HEK293 (cell line): ENCODE results near the gene SCAF11.

Source experiments
- CTCF ChIA-PET: fragments of 350-600 bp; formaldehyde crosslinking; extraction: SDS; loops from one replicate; lab custom pipeline; 2021; ENCODE audit warnings: antibody characterized with exemption; lab: Yijun Ruan, JAX
- POLR2A ChIA-PET: fragments of 300-600 bp; formaldehyde crosslinking; extraction: SDS; loops from one replicate; lab custom pipeline; 2020; ENCODE audit warnings: antibody characterized with exemption, inconsistent platforms; lab: Yijun Ruan, JAX
- H3K27ac ChIP-seq: fragments of 200-500 bp; sonication (Bioruptor generic); 2 replicates; pipeline ENCODE4 v1.5.1; 2014; ENCODE audit warnings: low read depth, low read length, control low read depth, inconsistent platforms; ENCODE audit errors: extremely low read depth
- H3K36me3 ChIP-seq, 2 experiments: fragments of 200-500 bp in 1 of 2; sonication (Bioruptor generic) in 1 of 2; 1 replicate in 1 of 2; 2 replicates in 1 of 2; pipeline ENCODE4 v1.5.1; 2014 to 2017; ENCODE audit warnings: inconsistent platforms in 2 of 2, low read length in 2 of 2; ENCODE audit not compliant: control insufficient read depth in 2 of 2, insufficient read depth in 1 of 2
- H3K4me1 ChIP-seq: fragments of 200-500 bp; sonication (Bioruptor generic); 2 replicates; pipeline ENCODE4 v1.5.1; 2014; ENCODE audit warnings: mild to moderate bottlenecking, low read length, inconsistent platforms; ENCODE audit not compliant: control insufficient read depth, insufficient read depth
- H3K4me3 ChIP-seq: 2 replicates; pipeline ENCODE4 v1.5.1; 2011; ENCODE audit warnings: low read depth, mild to moderate bottlenecking, control low read depth, low read length, moderate library complexity
- H3K9me3 ChIP-seq: fragments of 200-500 bp; sonication (Bioruptor generic); 2 replicates; pipeline ENCODE4 v1.5.1; 2014; ENCODE audit warnings: low read depth, low read length, inconsistent platforms; ENCODE audit not compliant: control insufficient read depth, insufficient read depth
- ATF2 ChIP-seq: fragments of 450-650 bp; formaldehyde crosslinking; IDR thresholded peaks from 2 replicates; pipeline ENCODE4 v1.5.1; 2016; ENCODE audit warnings: missing biosample characterization, missing genetic modification characterization, low read depth
- BCL11A ChIP-seq: fragments of 450-650 bp; formaldehyde crosslinking; IDR thresholded peaks from 2 replicates; pipeline ENCODE4 v1.5.1; 2016; ENCODE audit warnings: low read depth, missing biosample characterization, missing genetic modification characterization
- KLF1 ChIP-seq: fragments of 450-650 bp; formaldehyde crosslinking; IDR thresholded peaks from 2 replicates; pipeline ENCODE4 v1.5.1; 2016; ENCODE audit warnings: missing biosample characterization, missing genetic modification characterization
- PRDM4 ChIP-seq: fragments of 450-650 bp; formaldehyde crosslinking; IDR thresholded peaks from 2 replicates; pipeline ENCODE4 v1.5.1; 2017; ENCODE audit warnings: missing biosample characterization, missing genetic modification characterization
- SP3 ChIP-seq: fragments of 450-650 bp; formaldehyde crosslinking; IDR thresholded peaks from 2 replicates; pipeline ENCODE4 v1.5.1; 2016; ENCODE audit warnings: missing biosample characterization, missing genetic modification characterization
- WT1 ChIP-seq: fragments of 450-650 bp; formaldehyde crosslinking; IDR thresholded peaks from 2 replicates; pipeline ENCODE4 v1.5.1; 2016; ENCODE audit warnings: missing biosample characterization, missing genetic modification characterization
- ZBTB48 ChIP-seq: fragments of 450-650 bp; formaldehyde crosslinking; IDR thresholded peaks from 2 replicates; pipeline ENCODE4 v1.5.1; 2016; ENCODE audit warnings: missing biosample characterization, missing genetic modification characterization
- ZBTB49 ChIP-seq: fragments of 450-650 bp; formaldehyde crosslinking; IDR thresholded peaks from 2 replicates; pipeline ENCODE4 v1.5.1; 2016; ENCODE audit warnings: missing biosample characterization, missing genetic modification characterization, low read depth
- ZBTB8A ChIP-seq: fragments of 450-650 bp; formaldehyde crosslinking; IDR thresholded peaks from 2 replicates; pipeline ENCODE4 v1.5.1; 2016; ENCODE audit warnings: missing biosample characterization, missing genetic modification characterization
- ZFP69B ChIP-seq: fragments of 450-650 bp; formaldehyde crosslinking; IDR thresholded peaks from 2 replicates; pipeline ENCODE4 v1.5.1; 2016; ENCODE audit warnings: missing biosample characterization, missing genetic modification characterization
- ZNF133 ChIP-seq: fragments of 450-650 bp; formaldehyde crosslinking; IDR thresholded peaks from 2 replicates; pipeline ENCODE4 v1.5.1; 2016; ENCODE audit warnings: missing biosample characterization, missing genetic modification characterization
- ZNF23 ChIP-seq: fragments of 450-650 bp; formaldehyde crosslinking; IDR thresholded peaks from 2 replicates; pipeline ENCODE4 v1.5.1; 2016; ENCODE audit warnings: missing biosample characterization, missing genetic modification characterization, borderline replicate concordance
- ZNF248 ChIP-seq: fragments of 450-650 bp; formaldehyde crosslinking; IDR thresholded peaks from 2 replicates; pipeline ENCODE4 v1.5.1; 2017; ENCODE audit warnings: missing biosample characterization, missing genetic modification characterization
- ZNF266 ChIP-seq: fragments of 450-650 bp; formaldehyde crosslinking; IDR thresholded peaks from 2 replicates; pipeline ENCODE4 v1.5.1; 2016; ENCODE audit warnings: missing biosample characterization, missing genetic modification characterization, low read depth
- ZNF366 ChIP-seq: fragments of 450-650 bp; formaldehyde crosslinking; conservative IDR thresholded peaks from 2 replicates; pipeline ENCODE4 v1.5.1; 2016; ENCODE audit warnings: missing biosample characterization, missing genetic modification characterization
- ZNF48 ChIP-seq: fragments of 450-650 bp; formaldehyde crosslinking; IDR thresholded peaks from 2 replicates; pipeline ENCODE4 v1.5.1; 2016; ENCODE audit warnings: missing biosample characterization, missing genetic modification characterization
- ZNF513 ChIP-seq: fragments of 450-650 bp; IDR thresholded peaks from 2 replicates; pipeline ENCODE4 v1.5.1; 2018; ENCODE audit warnings: missing biosample characterization, missing genetic modification characterization
- ZNF521 ChIP-seq: fragments of 450-650 bp; formaldehyde crosslinking; IDR thresholded peaks from 2 replicates; pipeline ENCODE4 v1.5.1; 2017; ENCODE audit warnings: missing biosample characterization, mild to moderate bottlenecking, missing genetic modification characterization
- ZNF792 ChIP-seq: fragments of 450-650 bp; formaldehyde crosslinking; IDR thresholded peaks from 2 replicates; pipeline ENCODE4 v1.5.1; 2016; ENCODE audit warnings: missing biosample characterization, missing genetic modification characterization
- ZSCAN23 ChIP-seq: fragments of 450-650 bp; formaldehyde crosslinking; IDR thresholded peaks from 2 replicates; pipeline ENCODE4 v1.5.1; 2016; ENCODE audit warnings: missing biosample characterization, missing genetic modification characterization
- ZXDB ChIP-seq: fragments of 450-650 bp; formaldehyde crosslinking; IDR thresholded peaks from 2 replicates; pipeline ENCODE4 v1.5.1; 2016; ENCODE audit warnings: missing biosample characterization, missing genetic modification characterization
- TF ChIP-seq, protein P1 (sequence below): IDR thresholded peaks from 2 replicates; pipeline ENCODE4 v1.6.1; 2011; ENCODE audit warnings: mild to moderate bottlenecking, low read depth, low read length, borderline replicate concordance
- TF ChIP-seq, protein P2 (sequence below): fragments of 450-650 bp; formaldehyde crosslinking; IDR thresholded peaks from 2 replicates; pipeline ENCODE4 v1.5.1; 2016; ENCODE audit warnings: missing biosample characterization, missing genetic modification characterization
- TF ChIP-seq, protein P3 (sequence below): fragments of 450-650 bp; formaldehyde crosslinking; optimal IDR thresholded peaks from 2 replicates; pipeline ENCODE3; 2016; ENCODE audit warnings: missing biosample characterization, mild to moderate bottlenecking, missing genetic modification characterization

SCAF11 gene

GRCh38 chr12:45986641-45987339 is 3.6 kb downstream of the SCAF11 start:
- H3K4me3 ChIP-seq = no peak overlapping the region
- peaks cover 8 to 21% of the 10 kb centered on the region in 2 experiments for H3K36me3 ChIP-seq
- no peaks in the 10 kb centered on the region for H3K9me3 ChIP-seq
- ChIA-PET POLR2A (interaction anchor here (1.1 kb wide), 1 partner anchor 12 kb away, joined by 3 read pairs; no protein-coding TSS in a partner anchor), CTCF (interaction anchor here (0.6 kb wide), 2 partner anchors 19 to 139 kb away, joined by 3 read pairs; no protein-coding TSS in a partner anchor)
- no peak overlapping the region for H3K27ac ChIP-seq
- H3K4me1 ChIP-seq = peaks cover 10% of the 10 kb centered on the region
- TF ChIP-seq ZNF133 (tag by site-specific recombination) (no peak), ZNF366 (tag by site-specific recombination) (no peak), ZBTB8A (tag by site-specific recombination) (no peak), ZBTB49 (tag by site-specific recombination) (no peak), ZFP69B (tag by site-specific recombination) (no peak), ZNF248 (tag by site-specific recombination) (no peak), ZNF266 (no peak), ZSCAN23 (no peak), ZBTB48 (tag by site-specific recombination) (no peak), ATF2 (tag by site-specific recombination) (no peak), WT1 (tag by site-specific recombination) (no peak), ZNF521 (no peak), ZNF23 (no peak), KLF1 (tag by site-specific recombination) (no peak), SP3 (tag by site-specific recombination) (no peak), ZNF48 (tag by site-specific recombination) (no peak), BCL11A (no peak), ZNF792 (tag by site-specific recombination) (no peak), PRDM4 (tag by site-specific recombination) (peak; percentile 43; the same call in 1 of the 2 replicates), ZXDB (tag by site-specific recombination) (no peak), ZNF513 (no peak)
- TF ChIP-seq, protein P1, sequence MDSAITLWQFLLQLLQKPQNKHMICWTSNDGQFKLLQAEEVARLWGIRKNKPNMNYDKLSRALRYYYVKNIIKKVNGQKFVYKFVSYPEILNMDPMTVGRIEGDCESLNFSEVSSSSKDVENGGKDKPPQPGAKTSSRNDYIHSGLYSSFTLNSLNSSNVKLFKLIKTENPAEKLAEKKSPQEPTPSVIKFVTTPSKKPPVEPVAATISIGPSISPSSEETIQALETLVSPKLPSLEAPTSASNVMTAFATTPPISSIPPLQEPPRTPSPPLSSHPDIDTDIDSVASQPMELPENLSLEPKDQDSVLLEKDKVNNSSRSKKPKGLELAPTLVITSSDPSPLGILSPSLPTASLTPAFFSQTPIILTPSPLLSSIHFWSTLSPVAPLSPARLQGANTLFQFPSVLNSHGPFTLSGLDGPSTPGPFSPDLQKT = no peak
- TF ChIP-seq, protein P2, sequence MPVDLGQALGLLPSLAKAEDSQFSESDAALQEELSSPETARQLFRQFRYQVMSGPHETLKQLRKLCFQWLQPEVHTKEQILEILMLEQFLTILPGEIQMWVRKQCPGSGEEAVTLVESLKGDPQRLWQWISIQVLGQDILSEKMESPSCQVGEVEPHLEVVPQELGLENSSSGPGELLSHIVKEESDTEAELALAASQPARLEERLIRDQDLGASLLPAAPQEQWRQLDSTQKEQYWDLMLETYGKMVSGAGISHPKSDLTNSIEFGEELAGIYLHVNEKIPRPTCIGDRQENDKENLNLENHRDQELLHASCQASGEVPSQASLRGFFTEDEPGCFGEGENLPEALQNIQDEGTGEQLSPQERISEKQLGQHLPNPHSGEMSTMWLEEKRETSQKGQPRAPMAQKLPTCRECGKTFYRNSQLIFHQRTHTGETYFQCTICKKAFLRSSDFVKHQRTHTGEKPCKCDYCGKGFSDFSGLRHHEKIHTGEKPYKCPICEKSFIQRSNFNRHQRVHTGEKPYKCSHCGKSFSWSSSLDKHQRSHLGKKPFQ (tag by site-specific recombination) = peak; percentile 50; the same call in 1 of the 2 replicates
- TF ChIP-seq, protein P3, sequence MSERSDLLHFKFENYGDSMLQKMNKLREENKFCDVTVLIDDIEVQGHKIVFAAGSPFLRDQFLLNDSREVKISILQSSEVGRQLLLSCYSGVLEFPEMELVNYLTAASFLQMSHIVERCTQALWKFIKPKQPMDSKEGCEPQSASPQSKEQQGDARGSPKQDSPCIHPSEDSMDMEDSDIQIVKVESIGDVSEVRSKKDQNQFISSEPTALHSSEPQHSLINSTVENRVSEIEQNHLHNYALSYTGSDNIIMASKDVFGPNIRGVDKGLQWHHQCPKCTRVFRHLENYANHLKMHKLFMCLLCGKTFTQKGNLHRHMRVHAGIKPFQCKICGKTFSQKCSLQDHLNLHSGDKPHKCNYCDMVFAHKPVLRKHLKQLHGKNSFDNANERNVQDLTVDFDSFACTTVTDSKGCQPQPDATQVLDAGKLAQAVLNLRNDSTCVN (tag by site-specific recombination) = no peak
